HG03469 (cell line): ENCODE results near the gene GPR161.

ENCODE experiments used
- ATAC-seq: cut with Tn5 transposase; IDR thresholded peaks from one replicate; pipeline ENCODE4 v1.9.1; 2021; ENCODE audit warnings: mild to moderate bottlenecking, moderate library complexity, moderate number of reproducible peaks; ENCODE audit not compliant: unreplicated experiment

The GPR161 gene

GRCh38 chr1:168148916-168149315, 12.2 kb upstream of the GPR161 start:
- peak; percentile 71 for ATAC-seq

GRCh38 chr1:168146626-168147025, 9.9 kb upstream of the GPR161 start:
- ATAC-seq, result no peak

GRCh38 chr1:168146160-168146539, 9.4 kb upstream of the GPR161 start:
- ATAC-seq, result no peak

GRCh38 chr1:168145184-168146159, 8.7 kb upstream of the GPR161 start:
- ATAC-seq, result peak; percentile 87

- ATAC-seq, result no peak
These were observed 5.2 kb upstream of the GPR161 start for GRCh38 chr1:168141871-168142385.

- no peak for ATAC-seq
These were observed 2.3 kb upstream of the GPR161 start for GRCh38 chr1:168139070-168139469.

- ATAC-seq, result no peak
These were observed 1.4 kb upstream of the GPR161 start for GRCh38 chr1:168138134-168138533.

GRCh38 chr1:168137515-168137821, 738 bp upstream of the GPR161 start:
- ATAC-seq, result no peak

GRCh38 chr1:168135921-168136708, 615 bp downstream of the GPR161 start:
- ATAC-seq, result no peak

GRCh38 chr1:168135116-168135920, 1.4 kb downstream of the GPR161 start:
- no peak for ATAC-seq

GRCh38 chr1:168134642-168135041, 2.1 kb downstream of the GPR161 start:
- ATAC-seq, result no peak

- ATAC-seq, result no peak
These were observed 2.6 kb downstream of the GPR161 start for GRCh38 chr1:168134132-168134531.

GRCh38 chr1:168129933-168130332, 6.8 kb downstream of the GPR161 start:
- no peak for ATAC-seq

GRCh38 chr1:168127503-168127902, 9.2 kb downstream of the GPR161 start:
- ATAC-seq, result no peak

GRCh38 chr1:168125051-168125450, 11.7 kb downstream of the GPR161 start:
- ATAC-seq, result no peak

GRCh38 chr1:168121401-168122011, 15.2 kb downstream of the GPR161 start:
- ATAC-seq, result no peak

- ATAC-seq, result no peak
These were observed 17.0 kb downstream of the GPR161 start for GRCh38 chr1:168119750-168120149.

- ATAC-seq, result no peak
These were observed 20.4 kb downstream of the GPR161 start for GRCh38 chr1:168116327-168116799.

GRCh38 chr1:168114845-168115244, 21.9 kb downstream of the GPR161 start:
- no peak for ATAC-seq

GRCh38 chr1:168112673-168113305, 23.9 kb downstream of the GPR161 start:
- ATAC-seq, result no peak
